A673 (cell line): ENCODE data around the gene CAPN1. TPM values are rescaled to one million over a fixed set of nuclear protein-coding genes. Genes with fewer than 3 reads are reported as not detected.

ENCODE experiments used
- BruUV-seq: library from RNA; stranded (reverse); fragments of 400-500 nt; replicated peaks from 2 replicates; lab custom pipeline; 2021; lab: Mats Ljungman, UMichigan
- CTCF ChIA-PET: fragments of 300-600 bp; sonication (Branson Sonifier 250); formaldehyde crosslinking; loops from one replicate; lab custom pipeline; 2022; ENCODE audit warnings: antibody characterized with exemption; lab: Charles Lee
- POLR2A ChIA-PET: fragments of 300-600 bp; sonication (Branson Sonifier 250); formaldehyde crosslinking; loops from one replicate; lab custom pipeline; 2022; ENCODE audit warnings: antibody characterized with exemption; ENCODE audit not compliant: low non-redundant PET; lab: Charles Lee
- DNase-seq: peaks from one replicate; pipeline ENCODE4 v3.0.0-alpha.2; 2015; ENCODE audit warnings: low spot score
- H3K27ac ChIP-seq: fragments of 200-600 bp; sonication (generic); 2 replicates; pipeline ENCODE4 v1.5.1; 2016; ENCODE audit warnings: mixed run types, low read depth, mild to moderate bottlenecking, mixed read lengths, antibody characterized with exemption, low read length; ENCODE audit not compliant: poor library complexity, severe bottlenecking
- H3K27me3 ChIP-seq: fragments of 200-600 bp; sonication (generic); replicated peaks from 2 replicates; pipeline ENCODE4 v1.6.1; 2017; ENCODE audit warnings: mixed run types, low read depth, mild to moderate bottlenecking, mixed read lengths, antibody characterized with exemption, low read length; ENCODE audit not compliant: insufficient read depth, poor library complexity
- H3K36me3 ChIP-seq: fragments of 200-600 bp; sonication (generic); 2 replicates; pipeline ENCODE4 v1.6.1; 2016; ENCODE audit warnings: mixed run types, mild to moderate bottlenecking, mixed read lengths, antibody characterized with exemption, low read length; ENCODE audit not compliant: insufficient read depth, poor library complexity, severe bottlenecking
- H3K4me1 ChIP-seq: fragments of 200-600 bp; sonication (generic); 2 replicates; pipeline ENCODE4 v1.6.1; 2017; ENCODE audit warnings: mixed run types, mild to moderate bottlenecking, mixed read lengths, antibody characterized with exemption, low read length; ENCODE audit not compliant: insufficient read depth, poor library complexity, severe bottlenecking
- H3K4me3 ChIP-seq: fragments of 200-600 bp; sonication (generic); 2 replicates; pipeline ENCODE4 v1.5.1; 2016; ENCODE audit warnings: low read depth, mixed run types, mild to moderate bottlenecking, mixed read lengths, low read length; ENCODE audit not compliant: poor library complexity, severe bottlenecking
- H3K9me3 ChIP-seq: fragments of 200-600 bp; sonication (generic); 2 replicates; pipeline ENCODE4 v1.6.1; 2016; ENCODE audit warnings: mixed run types, low read depth, mild to moderate bottlenecking, mixed read lengths, antibody characterized with exemption, low read length; ENCODE audit not compliant: poor library complexity, severe bottlenecking
- CTCF ChIP-seq: fragments of 300-800, 200-600 bp; sonication (generic); conservative IDR thresholded peaks from 2 replicates; pipeline ENCODE4 v1.5.1; 2017; ENCODE audit warnings: low read depth, mild to moderate bottlenecking, antibody characterized with exemption, low read length, moderate library complexity, mixed read lengths
- EZH2 ChIP-seq: fragments of 200-600 bp; sonication (generic); IDR thresholded peaks from 2 replicates; pipeline ENCODE4 v1.6.1; 2017; ENCODE audit warnings: borderline replicate concordance, low read depth, mild to moderate bottlenecking, mixed read lengths, antibody characterized with exemption, low read length; ENCODE audit not compliant: poor library complexity, severe bottlenecking
- intact Hi-C: fragments of 100-400 bp; cut with micrococcal nuclease; formaldehyde crosslinking; loops from one replicate; pipeline ENCODE4 v1.10.0; 2022; ENCODE audit not compliant: unreplicated experiment
- total RNA-seq: library from RNA; stranded (reverse); gene quantifications from 2 replicates; pipeline ENCODE4 v1.2.3, GENCODE V29; 2021

CAPN1 gene
- total RNA-seq, 1 experiment from 2014 or later: 79.9 TPM

GRCh38 chr11:65165410-65166317 is 16.1 kb upstream of the CAPN1 start:
- no peaks in the 10 kb centered on the region for H3K9me3 ChIP-seq
- H3K4me3 ChIP-seq: no peak overlapping the region
- no peak overlapping the region for H3K27ac ChIP-seq
- no peaks in the 10 kb centered on the region for H3K4me1 ChIP-seq
- TF ChIP-seq CTCF (no peak), EZH2 (no peak)
- POLR2A ChIA-PET: interaction anchor here (0.7 kb wide), 1 partner anchor 329 kb away, joined by 14 read pairs; no protein-coding TSS in a partner anchor
- no peaks in the 10 kb centered on the region for H3K27me3 ChIP-seq
- CTCF ChIA-PET: no interaction called here
- H3K36me3 ChIP-seq: no peaks in the 10 kb centered on the region
- DNase-seq: no peak
- intact Hi-C loops: no loop called here
- no TSS peak for BruUV-seq

- no peak for DNase-seq
- no peak for TF ChIP-seq EZH2
- no peak for TF ChIP-seq CTCF
- no TSS peak for BruUV-seq
- no peaks in the 10 kb centered on the region for H3K4me1 ChIP-seq
- no peaks in the 10 kb centered on the region for H3K27me3 ChIP-seq
- H3K36me3 ChIP-seq: no peaks in the 10 kb centered on the region
- H3K4me3 ChIP-seq: no peak overlapping the region
- H3K27ac ChIP-seq: no peak overlapping the region
- ChIA-PET CTCF (no interaction called here), POLR2A (no interaction called here)
- intact Hi-C loops: no loop called here
- H3K9me3 ChIP-seq: no peaks in the 10 kb centered on the region
These were observed 14.8 kb upstream of the CAPN1 start for GRCh38 chr11:65166893-65167292.

GRCh38 chr11:65167656-65168055 is 14.1 kb upstream of the CAPN1 start:
- Histone ChIP-seq H3K4me3 (no peak overlapping the region), H3K36me3 (no peaks in the 10 kb centered on the region), H3K27ac (no peak overlapping the region), H3K27me3 (no peaks in the 10 kb centered on the region), H3K4me1 (no peaks in the 10 kb centered on the region), H3K9me3 (no peaks in the 10 kb centered on the region)
- POLR2A ChIA-PET: no interaction called here
- no peak for DNase-seq
- BruUV-seq: no TSS peak
- no peak for TF ChIP-seq CTCF
- TF ChIP-seq EZH2: no peak
- CTCF ChIA-PET: no interaction called here
- intact Hi-C loops: no loop called here
